IMR-90 (cell line): ENCODE measurements around the gene FTCDNL1. TPM values are rescaled to one million over a fixed set of nuclear protein-coding genes. Genes with fewer than 3 reads are reported as not detected.

Experiments
- ATAC-seq: fragments of 200-7000 bp; cut with Tn5 transposase; 2 replicates; pipeline ENCODE4 v1.9.1; 2020; ENCODE audit warnings: low read depth, mild to moderate bottlenecking, moderate library complexity
- BruUV-seq: library from RNA; stranded (reverse); fragments of 400-500 nt; replicated peaks from 2 replicates; lab custom pipeline; 2021; lab: Mats Ljungman, UMichigan
- CTCF ChIA-PET: fragments of 300-600 bp; formaldehyde crosslinking; extraction: SDS; loops from one replicate; lab custom pipeline; 2021; ENCODE audit warnings: antibody characterized with exemption; lab: Yijun Ruan, JAX
- POLR2A ChIA-PET: fragments of 300-600 bp; sonication (Branson Sonifier 250); formaldehyde crosslinking; loops from one replicate; lab custom pipeline; 2022; ENCODE audit warnings: antibody characterized with exemption; ENCODE audit not compliant: unreplicated experiment; lab: Charles Lee
- DNase-seq: peaks from one replicate; pipeline ENCODE4 v3.0.0; 2013
- H2AFZ ChIP-seq: replicated peaks from 2 replicates; pipeline ENCODE3; 2013; ENCODE audit warnings: low read length, mild to moderate bottlenecking; ENCODE audit not compliant: poor library complexity
- H2AK5ac ChIP-seq: 2 replicates; pipeline ENCODE4 v1.6.1; 2013; ENCODE audit warnings: low read depth, low read length, inconsistent platforms
- H2AK9ac ChIP-seq: replicated peaks from 2 replicates; pipeline ENCODE3; 2013; ENCODE audit warnings: mild to moderate bottlenecking, low read depth, low read length, moderate library complexity; ENCODE audit not compliant: poor library complexity
- H2BK120ac ChIP-seq: 2 replicates; pipeline ENCODE4 v1.6.1; 2013; ENCODE audit warnings: low read depth, low read length, inconsistent platforms
- H2BK15ac ChIP-seq: 3 replicates; pipeline ENCODE4 v1.6.1; 2013; ENCODE audit warnings: low read depth, low read length, inconsistent platforms
- H2BK20ac ChIP-seq: 2 replicates; pipeline ENCODE4 v1.6.1; 2013; ENCODE audit warnings: low read depth, mild to moderate bottlenecking, inconsistent platforms, low read length, moderate library complexity
- H2BK5ac ChIP-seq: 2 replicates; pipeline ENCODE4 v1.6.1; 2013; ENCODE audit warnings: mild to moderate bottlenecking, low read depth, low read length, inconsistent platforms; ENCODE audit not compliant: poor library complexity, severe bottlenecking
- H3K14ac ChIP-seq: replicated peaks from 2 replicates; pipeline ENCODE4 v1.6.1; 2013; ENCODE audit warnings: low read depth, low read length, inconsistent platforms
- H3K18ac ChIP-seq: 2 replicates; pipeline ENCODE4 v1.6.1; 2013; ENCODE audit warnings: low read depth, low read length, control low read depth
- H3K23ac ChIP-seq: 2 replicates; pipeline ENCODE4 v1.6.1; 2013; ENCODE audit warnings: low read depth, low read length, inconsistent platforms
- H3K27ac ChIP-seq: 2 replicates; pipeline ENCODE4 v1.5.1; 2013; ENCODE audit warnings: mild to moderate bottlenecking, control low read depth, low read length; ENCODE audit not compliant: insufficient read depth
- H3K27me3 ChIP-seq: 2 replicates; pipeline ENCODE4 v1.6.1; 2013; ENCODE audit warnings: low read length; ENCODE audit not compliant: control insufficient read depth, insufficient read depth
- H3K36me3 ChIP-seq: 2 replicates; pipeline ENCODE4 v1.6.1; 2013; ENCODE audit warnings: low read length, mixed read lengths; ENCODE audit not compliant: control insufficient read depth, insufficient read depth
- H3K4ac ChIP-seq: 2 replicates; pipeline ENCODE4 v1.6.1; 2013; ENCODE audit warnings: low read depth, low read length, inconsistent platforms
- H3K4me1 ChIP-seq: 2 replicates; pipeline ENCODE4 v1.6.1; 2013; ENCODE audit warnings: low read length, mixed read lengths; ENCODE audit not compliant: control insufficient read depth, insufficient read depth
- H3K4me2 ChIP-seq: 2 replicates; pipeline ENCODE4 v1.6.1; 2013; ENCODE audit warnings: low read depth, mild to moderate bottlenecking, control low read depth, low read length, moderate library complexity
- H3K4me3 ChIP-seq: 2 replicates; pipeline ENCODE4 v1.5.1; 2013; ENCODE audit warnings: low read depth, mild to moderate bottlenecking, control low read depth, low read length, moderate library complexity; ENCODE audit not compliant: insufficient read depth
- H3K56ac ChIP-seq: 2 replicates; pipeline ENCODE4 v1.6.1; 2013; ENCODE audit warnings: low read length, inconsistent platforms; ENCODE audit not compliant: insufficient read depth; ENCODE audit errors: extremely low read depth
- H3K79me1 ChIP-seq, 2 experiments: 2 replicates each; pipeline ENCODE4 v1.6.1; 2013; ENCODE audit warnings: low read length in 2 of 2, inconsistent platforms in 1 of 2, low read depth in 1 of 2
- H3K9ac ChIP-seq: 2 replicates; pipeline ENCODE4 v1.6.1; 2013; ENCODE audit warnings: low read depth, low read length, control low read depth
- H3K9me1 ChIP-seq: 2 replicates; pipeline ENCODE4 v1.6.1; 2013; ENCODE audit warnings: low read length, inconsistent platforms; ENCODE audit not compliant: insufficient read depth
- H3K9me3 ChIP-seq: 2 replicates; pipeline ENCODE4 v1.6.1; 2013; ENCODE audit warnings: low read length; ENCODE audit not compliant: control insufficient read depth, insufficient read depth
- H4K20me1 ChIP-seq: 2 replicates; pipeline ENCODE4 v1.6.1; 2013; ENCODE audit warnings: low read length, inconsistent platforms; ENCODE audit not compliant: insufficient read depth
- H4K5ac ChIP-seq: 2 replicates; pipeline ENCODE4 v1.6.1; 2013; ENCODE audit warnings: mild to moderate bottlenecking, low read depth, low read length, control low read depth
- H4K8ac ChIP-seq, 2 experiments: 2 replicates each; pipeline ENCODE4 v1.6.1; 2013; ENCODE audit warnings: low read depth in 2 of 2, low read length in 2 of 2, control low read depth in 1 of 2, inconsistent platforms in 1 of 2
- H4K91ac ChIP-seq: 2 replicates; pipeline ENCODE4 v1.6.1; 2013; ENCODE audit warnings: low read depth, low read length, inconsistent platforms; ENCODE audit not compliant: insufficient read depth
- BHLHE40 ChIP-seq: fragments of 150-350 bp; IDR thresholded peaks from 2 replicates; pipeline ENCODE4 v1.6.1; 2016; ENCODE audit warnings: mild to moderate bottlenecking, low read depth, low read length
- CEBPB ChIP-seq: IDR thresholded peaks from 2 replicates; pipeline ENCODE4 v1.6.1; 2012; ENCODE audit warnings: low read depth, low read length, improper control_type of control experiment
- CHD1 ChIP-seq: IDR thresholded peaks from 2 replicates; pipeline ENCODE4 v1.6.1; 2012; ENCODE audit warnings: low read depth, low read length, improper control_type of control experiment
- ELK1 ChIP-seq: fragments of 150-350 bp; IDR thresholded peaks from 2 replicates; pipeline ENCODE4 v1.6.1; 2016; ENCODE audit warnings: low read depth, mild to moderate bottlenecking, low read length, moderate library complexity, borderline replicate concordance
- FOS ChIP-seq: fragments of 150-350 bp; IDR thresholded peaks from 2 replicates; pipeline ENCODE4 v1.6.1; 2016; ENCODE audit warnings: low read depth, low read length
- MAFK ChIP-seq: IDR thresholded peaks from 2 replicates; pipeline ENCODE4 v1.6.1; 2012; ENCODE audit warnings: low read depth, low read length, improper control_type of control experiment
- MAZ ChIP-seq: IDR thresholded peaks from 2 replicates; pipeline ENCODE4 v1.6.1; 2012; ENCODE audit warnings: low read depth, mild to moderate bottlenecking, low read length, improper control_type of control experiment, moderate library complexity, borderline replicate concordance
- MXI1 ChIP-seq: IDR thresholded peaks from 2 replicates; pipeline ENCODE4 v1.6.1; 2012; ENCODE audit warnings: low read depth, mild to moderate bottlenecking, low read length, moderate library complexity, borderline replicate concordance
- NFE2L2 ChIP-seq: fragments of 150-350 bp; IDR thresholded peaks from 2 replicates; pipeline ENCODE4 v1.6.1; 2016; ENCODE audit warnings: low read depth, mild to moderate bottlenecking, low read length
- POLR2A ChIP-seq: IDR thresholded peaks from 2 replicates; pipeline ENCODE4 v1.6.1; 2012; ENCODE audit warnings: mild to moderate bottlenecking, low read depth, low read length
- RCOR1 ChIP-seq: IDR thresholded peaks from 2 replicates; pipeline ENCODE4 v1.6.1; 2012; ENCODE audit warnings: mild to moderate bottlenecking, low read length, improper control_type of control experiment; ENCODE audit not compliant: insufficient replicate concordance
- RFX5 ChIP-seq: IDR thresholded peaks from 2 replicates; pipeline ENCODE4 v1.8.0; 2012; ENCODE audit warnings: low read depth, mild to moderate bottlenecking, low read length, moderate library complexity
- WGBS, 2 experiments: methylation state at CpG; one replicate each; pipeline versions ENCODE4 v1.1.5 to v1.1.7; 2013; ENCODE audit warnings: missing lambda C conversion rate in 2 of 2; ENCODE audit not compliant: insufficient read length in 1 of 2; ENCODE audit errors: extremely low coverage in 2 of 2; 5-methylcytosine and 5-hydroxymethylcytosine counted together
- dilution Hi-C: fragments of 300-500 bp; cut with HindIII; formaldehyde crosslinking; loops from one replicate; pipeline ENCODE4 v1.14.3; 2018; ENCODE audit warnings: low sequenced_read_pairs; ENCODE audit not compliant: unreplicated experiment
- in situ Hi-C: fragments of 300-500 bp; cut with MboI; formaldehyde crosslinking; loops from 3 replicates; pipeline ENCODE4 v1.14.3; 2019; ENCODE audit warnings: low sequenced_read_pairs, inconsistent platforms, mixed read lengths
- intact Hi-C: fragments of 100-400 bp; cut with micrococcal nuclease; formaldehyde crosslinking; loops from 2 replicates; pipeline ENCODE4 v1.10.0; 2022
- polyA plus RNA-seq, 3 experiments: library from polyadenylated mRNA; depleted of rRNA; stranded (reverse); fragments of >200 nt; gene quantifications; 2 replicates each; pipeline ENCODE4 v1.2.3, GENCODE V29; 2012; ENCODE audit warnings: low replicate concordance in 1 of 3
- total RNA-seq: library from RNA; depleted of rRNA; stranded (reverse); fragments of >200 nt; gene quantifications from 2 replicates; pipeline ENCODE4 v1.2.3, GENCODE V29; 2012
- TF ChIP-seq, protein P1 (sequence below): fragments of 150-350 bp; IDR thresholded peaks from 2 replicates; pipeline ENCODE4 v1.6.1; 2017; ENCODE audit warnings: mild to moderate bottlenecking, antibody characterized with exemption, low read length, low read depth

FTCDNL1 gene
- total and polyA plus RNA-seq, 2 of the 4 experiments (the other 2 are of a cell fraction), result 0.18 to 0.21 TPM

- no peak overlapping the region for H3K27ac ChIP-seq
- H3K9ac ChIP-seq, result no peak overlapping the region
- no peak overlapping the region for H2BK15ac ChIP-seq
- no peak for TF ChIP-seq RFX5
- no peak for TF ChIP-seq ELK1
- TF ChIP-seq MAFK, result no peak
- no peak for TF ChIP-seq CEBPB
- no peak for TF ChIP-seq NFE2L2
- TF ChIP-seq, protein P1, sequence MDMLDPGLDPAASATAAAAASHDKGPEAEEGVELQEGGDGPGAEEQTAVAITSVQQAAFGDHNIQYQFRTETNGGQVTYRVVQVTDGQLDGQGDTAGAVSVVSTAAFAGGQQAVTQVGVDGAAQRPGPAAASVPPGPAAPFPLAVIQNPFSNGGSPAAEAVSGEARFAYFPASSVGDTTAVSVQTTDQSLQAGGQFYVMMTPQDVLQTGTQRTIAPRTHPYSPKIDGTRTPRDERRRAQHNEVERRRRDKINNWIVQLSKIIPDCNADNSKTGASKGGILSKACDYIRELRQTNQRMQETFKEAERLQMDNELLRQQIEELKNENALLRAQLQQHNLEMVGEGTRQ, result no peak
- TF ChIP-seq MXI1, result no peak
- TF ChIP-seq CHD1, result no peak
- TF ChIP-seq FOS, result no peak
- TF ChIP-seq MAZ, result no peak
- TF ChIP-seq POLR2A, result no peak
- no peak for TF ChIP-seq BHLHE40
- no peak for TF ChIP-seq RCOR1
- WGBS, 2 experiments, result 40% methylated on average over 2 of the region's 5 CpGs; no CpG with 5 or more reads in 1 of the 2 experiments
- ATAC-seq (no peak), DNase-seq (no peak)
- H3K4me2 ChIP-seq, result no peak overlapping the region
- dilution Hi-C loops, result no loop called here
- H2AFZ ChIP-seq, result no peak overlapping the region
- no peak overlapping the region for H3K23ac ChIP-seq
- H2BK120ac ChIP-seq, result no peak overlapping the region
- H3K14ac ChIP-seq, result no peak overlapping the region
- H4K8ac ChIP-seq, result no peak overlapping the region
- in situ Hi-C loops, result no loop called here
- H3K56ac ChIP-seq, result no peak overlapping the region
- no peak overlapping the region for H2AK5ac ChIP-seq
- no peaks in the 10 kb centered on the region for H3K79me1 ChIP-seq
- H2BK5ac ChIP-seq, result no peak overlapping the region
- H3K4me3 ChIP-seq, result no peak overlapping the region
- H3K4ac ChIP-seq, result no peak overlapping the region
- H3K4me1 ChIP-seq, result no peaks in the 10 kb centered on the region
- H3K9me3 ChIP-seq, result peaks cover 2% of the 10 kb centered on the region; the same call in 1 of the 2 replicates
- POLR2A ChIA-PET, result no interaction called here
- peaks cover 5% of the 10 kb centered on the region for H3K27me3 ChIP-seq
- H4K5ac ChIP-seq, result no peak overlapping the region
- H3K9me1 ChIP-seq, result no peaks in the 10 kb centered on the region
- no peak overlapping the region for H3K18ac ChIP-seq
- H3K36me3 ChIP-seq, result no peaks in the 10 kb centered on the region
- CTCF ChIA-PET, result no interaction called here
- intact Hi-C loops, result no loop called here
- H2BK20ac ChIP-seq, result no peak overlapping the region
- no peak overlapping the region for H4K91ac ChIP-seq
- no peaks in the 10 kb centered on the region for H4K20me1 ChIP-seq
- no peak overlapping the region for H2AK9ac ChIP-seq
- BruUV-seq, result no TSS peak
Observed at GRCh38 chr2:199838399-199838798, 12.6 kb downstream of the FTCDNL1 start.
